HepG2 (cell line): ENCODE data around the gene ZNF548. TPM values are rescaled to one million over a fixed set of nuclear protein-coding genes. Genes with fewer than 3 reads are reported as not detected.

Experiments used
- CENPX ChIP-seq: sonication (generic); formaldehyde crosslinking; IDR thresholded peaks from 2 replicates; pipeline ENCODE4 v1.9.0; 2021; ENCODE audit warnings: mild to moderate bottlenecking, missing genetic modification reagents, moderate library complexity
- FOXA3 ChIP-seq: IDR thresholded peaks from 2 replicates; pipeline ENCODE4 v1.6.1; 2016; ENCODE audit warnings: missing genetic modification reagents, missing compliant biosample characterization
- GATAD1 ChIP-seq: IDR thresholded peaks from 2 replicates; pipeline ENCODE4 v1.6.1; 2016; ENCODE audit warnings: missing genetic modification reagents, missing compliant biosample characterization
- HNRNPL ChIP-seq: fragments of 200-400 bp; formaldehyde crosslinking; IDR thresholded peaks from 2 replicates; pipeline ENCODE4 v1.6.1; 2017; ENCODE audit warnings: mild to moderate bottlenecking, low read depth, low read length
- IKZF1 ChIP-seq: fragments of 450-650 bp; IDR thresholded peaks from 2 replicates; pipeline ENCODE4 v1.7.1; 2016
- KLF16 ChIP-seq, 2 experiments: sonication (generic) in 1 of 2; formaldehyde crosslinking in 1 of 2; IDR thresholded peaks; 2 replicates each; pipeline versions ENCODE4 v1.6.1 to v1.8.0; 2016 to 2023; ENCODE audit warnings: missing genetic modification reagents in 2 of 2, missing compliant biosample characterization in 1 of 2
- NFE2L2 ChIP-seq: fragments of 150-350 bp; IDR thresholded peaks from 2 replicates; pipeline ENCODE4 v1.6.1; 2014; ENCODE audit warnings: low read length
- NFRKB ChIP-seq: fragments of 450-650 bp; IDR thresholded peaks from 2 replicates; pipeline ENCODE4 v1.6.1; 2017
- SALL2 ChIP-seq: sonication (generic); formaldehyde crosslinking; IDR thresholded peaks from 2 replicates; pipeline ENCODE4 v1.8.1; 2023; ENCODE audit warnings: mild to moderate bottlenecking, missing genetic modification reagents, inconsistent platforms
- TCF7 ChIP-seq: sonication (generic); IDR thresholded peaks from 2 replicates; pipeline ENCODE4 v1.6.1; 2016; ENCODE audit warnings: antibody characterized with exemption, low read depth
- TCF7L2 ChIP-seq: IDR thresholded peaks from 2 replicates; pipeline ENCODE4 v1.6.1; 2011; ENCODE audit warnings: mild to moderate bottlenecking, low read depth, low read length, moderate library complexity
- ZFP41 ChIP-seq: sonication (generic); formaldehyde crosslinking; IDR thresholded peaks from 2 replicates; pipeline ENCODE4 v1.4.0; 2020; ENCODE audit warnings: mild to moderate bottlenecking, missing genetic modification reagents, borderline replicate concordance
- ZKSCAN1 ChIP-seq: fragments of 150-350 bp; IDR thresholded peaks from 2 replicates; pipeline ENCODE4 v1.6.1; 2014; ENCODE audit warnings: low read length
- ZMYM2 ChIP-seq: sonication (generic); formaldehyde crosslinking; IDR thresholded peaks from 2 replicates; pipeline ENCODE4 v1.8.0; 2022; ENCODE audit warnings: mild to moderate bottlenecking, missing genetic modification reagents
- ZMYM4 ChIP-seq: sonication (generic); formaldehyde crosslinking; IDR thresholded peaks from 2 replicates; pipeline ENCODE4 v1.8.1; 2023; ENCODE audit warnings: mild to moderate bottlenecking, missing genetic modification reagents
- ZNF207 ChIP-seq: fragments of 450-650 bp; IDR thresholded peaks from 2 replicates; pipeline ENCODE4 v1.6.1; 2016; ENCODE audit warnings: antibody characterized with exemption, borderline replicate concordance
- ZNF337 ChIP-seq: sonication (generic); formaldehyde crosslinking; IDR thresholded peaks from 2 replicates; pipeline ENCODE4 v1.5.1; 2020; ENCODE audit warnings: missing genetic modification reagents, low read depth, mild to moderate bottlenecking, borderline replicate concordance
- ZNF484 ChIP-seq: sonication (generic); formaldehyde crosslinking; IDR thresholded peaks from 2 replicates; pipeline ENCODE4 v1.5.1; 2020; ENCODE audit warnings: mild to moderate bottlenecking, low read depth, missing genetic modification reagents, borderline replicate concordance
- ZSCAN31 ChIP-seq: sonication (generic); formaldehyde crosslinking; IDR thresholded peaks from 2 replicates; pipeline ENCODE4 v1.5.0; 2020; ENCODE audit warnings: low read depth, mild to moderate bottlenecking, missing genetic modification reagents
- polyA plus RNA-seq, 8 experiments: library from polyadenylated mRNA; depleted of rRNA in 3 of 8; stranded (reverse) in 7 of 8; unstranded in 1 of 8; fragments of >200 nt; fragmentation: Illumina TruSeq in 4 of 8; extraction: Trizol in 4 of 8; gene quantifications; 2 replicates each; pipeline versions ENCODE4 v1.2.1 to v1.2.3, GENCODE V29; 2011 to 2016; ENCODE audit warnings: low read depth in 4 of 8, missing spikeins in 1 of 8, mixed read lengths in 1 of 8; ENCODE audit not compliant: insufficient read depth in 1 of 8
- total RNA-seq, 5 experiments: library from RNA; depleted of rRNA; stranded (reverse); fragments of >200 nt; fragmentation: Illumina TruSeq; extraction: Trizol; gene quantifications; 2 replicates each; pipeline ENCODE4 v1.2.3, GENCODE V29; 2016; ENCODE audit warnings: low read depth in 1 of 5
- TF ChIP-seq, protein P1 (sequence below): sonication (generic); formaldehyde crosslinking; IDR thresholded peaks from 2 replicates; pipeline ENCODE4 v1.9.0; 2021; ENCODE audit warnings: missing genetic modification reagents, mild to moderate bottlenecking, borderline replicate concordance
- TF ChIP-seq, protein P2 (sequence below): sonication (generic); formaldehyde crosslinking; IDR thresholded peaks from 2 replicates; pipeline ENCODE4 v1.8.0; 2022; ENCODE audit warnings: missing genetic modification reagents, mild to moderate bottlenecking, borderline replicate concordance
- TF ChIP-seq, protein P3 (sequence below): sonication (generic); formaldehyde crosslinking; IDR thresholded peaks from 2 replicates; pipeline ENCODE4 v1.5.0; 2020; ENCODE audit warnings: missing genetic modification reagents, mild to moderate bottlenecking, borderline replicate concordance
- TF ChIP-seq, protein P4 (sequence below): IDR thresholded peaks from 2 replicates; pipeline ENCODE4 v1.6.1; 2016; ENCODE audit warnings: missing compliant biosample characterization, missing genetic modification reagents, borderline replicate concordance
- TF ChIP-seq, protein P5 (sequence below), 2 experiments: fragments of 450-650 bp in 1 of 2; sonication (generic) in 1 of 2; formaldehyde crosslinking; IDR thresholded peaks; 2 replicates each; pipeline versions ENCODE4 v1.5.0 to v1.8.0; 2020 to 2022; ENCODE audit warnings: mild to moderate bottlenecking in 1 of 2, missing genetic modification reagents in 1 of 2

Gene ZNF548
- total and polyA plus RNA-seq, 2 of the 13 experiments (the other 11 are each of a cell fraction or from before 2014, with no cell fraction given): 19.6 to 24.9 TPM

DNA sequence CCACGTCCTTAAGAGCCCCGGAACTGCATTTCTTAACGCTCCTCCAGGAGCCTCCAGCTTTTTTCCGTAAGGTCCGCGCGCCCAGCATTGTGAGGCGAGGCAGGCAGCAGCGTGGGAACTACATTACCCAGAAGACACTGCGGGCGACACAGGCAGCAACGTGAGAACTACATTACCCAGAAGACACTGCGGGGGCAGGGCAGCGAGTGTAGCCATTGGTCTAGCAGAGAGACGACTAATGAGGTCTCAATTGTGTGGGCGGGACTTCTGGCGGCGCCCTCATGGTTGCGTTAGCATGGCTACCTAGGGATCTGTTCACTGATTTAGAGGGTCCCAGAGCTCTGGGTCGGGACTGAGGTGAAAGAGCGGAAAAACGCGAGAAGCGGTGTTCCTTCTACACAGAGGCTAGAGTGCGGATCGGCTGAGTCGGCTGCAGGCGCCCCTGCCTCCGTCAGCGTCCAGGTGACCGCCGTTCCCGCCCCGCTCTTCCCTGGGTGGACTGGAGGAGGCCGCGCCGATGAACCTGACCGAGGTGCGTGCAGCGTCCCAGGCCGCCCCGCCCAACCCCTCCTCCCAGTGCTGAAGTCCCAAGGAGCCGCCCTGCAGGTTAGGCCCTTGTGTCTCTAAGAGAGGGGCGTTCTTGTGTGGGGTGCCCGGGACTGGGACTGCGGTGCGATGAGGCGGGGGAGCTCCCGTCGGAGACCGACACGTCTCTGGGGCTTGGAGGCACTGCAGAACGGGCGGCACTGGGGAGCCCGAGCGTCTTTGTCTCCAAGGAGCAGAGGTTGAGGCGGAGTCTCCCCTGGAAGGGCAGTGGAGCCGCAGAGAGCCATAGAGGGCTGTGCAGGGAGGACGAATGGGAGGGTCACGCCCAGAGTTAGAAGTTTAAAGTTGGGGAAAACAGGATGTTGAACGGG, 45.7 kb downstream of the ZNF548 start, which contains the start of gene ZNF749 (continued):
- TF ChIP-seq, protein P1, sequence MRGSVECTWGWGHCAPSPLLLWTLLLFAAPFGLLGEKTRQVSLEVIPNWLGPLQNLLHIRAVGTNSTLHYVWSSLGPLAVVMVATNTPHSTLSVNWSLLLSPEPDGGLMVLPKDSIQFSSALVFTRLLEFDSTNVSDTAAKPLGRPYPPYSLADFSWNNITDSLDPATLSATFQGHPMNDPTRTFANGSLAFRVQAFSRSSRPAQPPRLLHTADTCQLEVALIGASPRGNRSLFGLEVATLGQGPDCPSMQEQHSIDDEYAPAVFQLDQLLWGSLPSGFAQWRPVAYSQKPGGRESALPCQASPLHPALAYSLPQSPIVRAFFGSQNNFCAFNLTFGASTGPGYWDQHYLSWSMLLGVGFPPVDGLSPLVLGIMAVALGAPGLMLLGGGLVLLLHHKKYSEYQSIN (CRISPR knock-in tag): no peak
- TF ChIP-seq TCF7L2 (no peak), NFRKB (no peak), ZMYM2 (CRISPR knock-in tag) (no peak), FOXA3 (CRISPR knock-in tag) (no peak), SALL2 (no peak), NFE2L2 (no peak), ZNF337 (CRISPR knock-in tag) (no peak), ZNF207 (no peak), ZKSCAN1 (no peak), KLF16 (CRISPR knock-in tag; IDR thresholded peaks at IDR 0.05) (no peak; a peak in 2 of 4 replicates), GATAD1 (peak; percentile 88), TCF7 (no peak), ZSCAN31 (CRISPR knock-in tag) (peak; percentile 30), HNRNPL (no peak), ZMYM4 (CRISPR knock-in tag) (no peak; the same call in 1 of the 2 replicates), ZNF484 (CRISPR knock-in tag) (no peak), IKZF1 (no peak), ZFP41 (CRISPR knock-in tag) (no peak), CENPX (CRISPR knock-in tag) (no peak)
- TF ChIP-seq, protein P2, sequence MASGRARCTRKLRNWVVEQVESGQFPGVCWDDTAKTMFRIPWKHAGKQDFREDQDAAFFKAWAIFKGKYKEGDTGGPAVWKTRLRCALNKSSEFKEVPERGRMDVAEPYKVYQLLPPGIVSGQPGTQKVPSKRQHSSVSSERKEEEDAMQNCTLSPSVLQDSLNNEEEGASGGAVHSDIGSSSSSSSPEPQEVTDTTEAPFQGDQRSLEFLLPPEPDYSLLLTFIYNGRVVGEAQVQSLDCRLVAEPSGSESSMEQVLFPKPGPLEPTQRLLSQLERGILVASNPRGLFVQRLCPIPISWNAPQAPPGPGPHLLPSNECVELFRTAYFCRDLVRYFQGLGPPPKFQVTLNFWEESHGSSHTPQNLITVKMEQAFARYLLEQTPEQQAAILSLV (CRISPR knock-in tag): 0 out of 2 replicates have a peak, but pooled peaks have one; percentile 40
- TF ChIP-seq, protein P3, sequence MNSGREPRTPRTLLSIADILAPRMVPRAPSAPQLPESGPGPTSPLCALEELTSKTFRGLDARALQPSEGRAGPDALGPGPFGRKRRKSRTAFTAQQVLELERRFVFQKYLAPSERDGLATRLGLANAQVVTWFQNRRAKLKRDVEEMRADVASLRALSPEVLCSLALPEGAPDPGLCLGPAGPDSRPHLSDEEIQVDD (CRISPR knock-in tag): no peak
- TF ChIP-seq, protein P4, sequence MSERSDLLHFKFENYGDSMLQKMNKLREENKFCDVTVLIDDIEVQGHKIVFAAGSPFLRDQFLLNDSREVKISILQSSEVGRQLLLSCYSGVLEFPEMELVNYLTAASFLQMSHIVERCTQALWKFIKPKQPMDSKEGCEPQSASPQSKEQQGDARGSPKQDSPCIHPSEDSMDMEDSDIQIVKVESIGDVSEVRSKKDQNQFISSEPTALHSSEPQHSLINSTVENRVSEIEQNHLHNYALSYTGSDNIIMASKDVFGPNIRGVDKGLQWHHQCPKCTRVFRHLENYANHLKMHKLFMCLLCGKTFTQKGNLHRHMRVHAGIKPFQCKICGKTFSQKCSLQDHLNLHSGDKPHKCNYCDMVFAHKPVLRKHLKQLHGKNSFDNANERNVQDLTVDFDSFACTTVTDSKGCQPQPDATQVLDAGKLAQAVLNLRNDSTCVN (CRISPR knock-in tag): peak; percentile 81
- TF ChIP-seq, protein P5, sequence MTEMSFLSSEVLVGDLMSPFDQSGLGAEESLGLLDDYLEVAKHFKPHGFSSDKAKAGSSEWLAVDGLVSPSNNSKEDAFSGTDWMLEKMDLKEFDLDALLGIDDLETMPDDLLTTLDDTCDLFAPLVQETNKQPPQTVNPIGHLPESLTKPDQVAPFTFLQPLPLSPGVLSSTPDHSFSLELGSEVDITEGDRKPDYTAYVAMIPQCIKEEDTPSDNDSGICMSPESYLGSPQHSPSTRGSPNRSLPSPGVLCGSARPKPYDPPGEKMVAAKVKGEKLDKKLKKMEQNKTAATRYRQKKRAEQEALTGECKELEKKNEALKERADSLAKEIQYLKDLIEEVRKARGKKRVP (CRISPR knock-in tag; IDR thresholded peaks at IDR 0.05): peak in 1 of 2 experiments; percentile 71; a peak in 1 of 4 replicates
